ENCODE data around the gene C19orf38.
"Not testable (repeated sequence)": the region's sequence is repeated elsewhere in the genome, so short reads cannot be mapped to it uniquely, and the experiment has no call there.

Gene C19orf38

DNA sequence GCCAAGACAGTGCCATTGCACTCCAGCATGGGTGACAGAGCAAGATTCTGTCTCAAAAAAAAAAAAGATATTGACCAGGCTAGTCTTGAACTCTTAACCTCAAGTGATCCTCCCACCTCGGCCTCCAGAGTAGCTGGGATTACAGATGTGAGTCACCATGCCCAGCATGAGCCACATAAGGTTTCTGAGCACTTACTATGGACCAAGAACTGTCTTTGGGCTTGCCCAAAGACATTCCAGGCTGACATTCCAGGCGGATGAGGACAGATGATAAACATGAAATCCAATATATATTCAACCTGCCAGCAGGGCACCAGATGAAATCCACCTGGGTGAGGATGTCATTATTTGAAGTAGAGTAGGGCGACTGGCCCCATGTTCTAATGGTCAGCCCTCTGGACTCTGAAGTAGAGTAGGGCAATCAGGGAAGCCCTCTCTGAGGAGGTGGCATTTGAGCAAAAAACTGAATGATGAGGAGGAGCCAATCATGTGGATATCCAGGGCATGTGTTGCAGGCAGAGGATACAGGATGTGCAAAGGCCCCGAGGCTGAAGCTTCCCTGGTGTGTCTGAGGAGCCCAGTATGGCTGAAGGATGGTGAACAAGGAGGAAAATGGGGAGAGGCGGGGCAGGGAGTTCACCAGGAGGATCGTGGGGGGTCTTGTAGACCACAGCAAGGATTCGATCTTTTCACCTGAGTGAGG is 4.0 kb downstream of the C19orf38 start:
- no peak for DNase-seq

DNA sequence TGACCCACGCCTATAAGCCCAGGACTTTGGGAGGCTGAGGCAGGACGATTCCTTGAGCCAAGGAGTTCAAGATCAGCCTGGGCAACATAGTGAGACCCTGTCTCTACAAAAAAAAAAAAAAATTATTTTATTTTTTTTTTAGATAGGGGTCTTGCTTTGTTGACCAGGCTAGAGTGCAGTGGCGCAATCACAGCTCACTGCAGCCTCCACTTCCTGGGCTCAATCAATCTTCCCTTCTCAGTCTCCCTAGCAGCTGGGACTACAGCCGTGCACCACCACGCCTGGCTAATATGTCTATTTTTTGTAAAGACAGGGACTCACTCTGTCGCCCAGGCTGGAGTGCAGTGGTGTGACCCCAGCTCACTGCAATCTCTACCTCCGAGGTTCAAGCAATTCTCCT is 4.7 kb downstream of the C19orf38 start:
- no peak for DNase-seq

DNA sequence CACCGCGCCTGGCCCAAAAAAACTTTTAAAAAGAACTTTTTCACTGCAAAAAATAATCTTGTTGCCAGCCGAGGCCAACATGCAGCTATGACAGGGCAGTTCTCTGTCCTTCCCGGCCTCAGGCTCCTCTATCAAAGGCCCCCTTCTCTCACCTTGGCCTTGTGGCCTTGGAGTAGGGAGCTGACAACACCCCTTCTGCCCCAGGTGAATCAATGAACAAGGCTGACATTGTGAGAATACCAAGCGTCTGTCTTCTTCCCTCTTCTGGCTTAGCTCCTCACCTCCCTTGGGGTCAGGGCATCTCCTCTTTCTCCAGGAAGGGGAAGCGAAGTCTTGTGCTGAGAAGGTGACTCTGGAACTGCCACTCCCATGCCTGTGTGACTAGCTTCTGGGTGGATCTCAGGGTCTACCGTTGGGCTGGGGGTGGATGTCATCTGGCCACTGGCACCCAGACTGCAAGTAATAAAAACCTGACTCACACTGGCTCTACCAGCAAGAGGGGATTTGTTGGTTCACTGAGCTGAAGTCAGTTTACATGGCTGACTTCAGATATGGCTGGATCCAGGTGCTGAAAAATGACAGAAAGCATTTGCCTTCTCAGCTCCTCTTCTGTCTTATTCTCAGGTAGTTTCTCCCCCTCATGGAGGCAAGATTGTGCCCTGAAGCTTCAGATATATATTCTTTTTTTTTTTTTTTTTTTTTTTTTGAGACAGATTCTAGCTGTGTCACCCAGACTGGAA is 6.3 kb downstream of the C19orf38 start:
- DNase-seq: no peak

DNA sequence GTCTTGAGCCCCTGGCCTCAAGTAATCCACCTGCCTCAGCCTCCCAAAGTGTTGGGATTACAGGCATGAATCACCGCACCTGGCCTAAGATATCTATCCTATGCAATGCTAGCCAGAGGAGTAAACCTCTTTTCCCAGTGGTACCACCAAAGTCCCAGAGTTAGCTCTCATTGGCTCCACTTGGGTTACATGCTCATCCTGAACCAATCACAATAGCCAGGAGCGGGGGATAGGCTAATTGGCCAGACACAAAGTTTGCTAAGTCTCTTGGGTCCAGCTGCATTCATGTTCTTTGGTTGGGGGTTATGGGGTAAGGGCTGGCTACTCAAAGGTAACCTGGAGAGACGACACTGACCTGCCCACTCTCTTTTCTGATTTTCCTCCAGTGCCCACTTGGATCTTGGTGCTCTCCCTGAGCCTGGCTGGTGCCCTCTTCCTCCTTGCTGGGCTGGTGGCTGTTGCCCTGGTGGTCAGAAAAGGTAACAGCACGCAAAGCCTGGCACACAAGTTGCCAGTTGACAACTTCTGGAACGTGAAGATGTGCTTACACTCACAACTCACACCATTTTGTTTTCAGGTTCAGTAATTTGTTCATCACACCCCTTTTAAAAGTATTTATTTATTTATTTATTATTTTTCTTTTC is 7.8 kb downstream of the C19orf38 start:
- DNase-seq: no peak

DNA sequence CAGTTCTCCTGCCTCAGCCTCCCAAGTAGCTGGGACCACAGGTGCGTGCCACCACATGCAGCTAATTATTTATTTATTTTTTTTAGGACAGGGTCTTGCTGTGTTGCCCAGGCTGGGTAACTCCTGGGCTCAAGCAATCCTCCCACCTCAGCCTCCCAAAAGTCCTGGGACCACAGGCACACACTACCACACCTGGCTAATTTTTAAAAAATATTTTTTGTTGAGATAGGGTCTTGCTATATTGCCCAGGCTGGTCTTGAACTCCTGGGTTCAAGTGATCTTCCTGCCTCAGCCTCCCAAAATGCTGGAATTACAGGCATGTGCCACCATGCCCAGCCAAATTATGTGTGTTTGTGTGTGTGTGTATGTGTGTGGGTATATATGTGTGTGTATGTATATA is 8.7 kb downstream of the C19orf38 start:
- not testable (repeated sequence) for DNase-seq

DNA sequence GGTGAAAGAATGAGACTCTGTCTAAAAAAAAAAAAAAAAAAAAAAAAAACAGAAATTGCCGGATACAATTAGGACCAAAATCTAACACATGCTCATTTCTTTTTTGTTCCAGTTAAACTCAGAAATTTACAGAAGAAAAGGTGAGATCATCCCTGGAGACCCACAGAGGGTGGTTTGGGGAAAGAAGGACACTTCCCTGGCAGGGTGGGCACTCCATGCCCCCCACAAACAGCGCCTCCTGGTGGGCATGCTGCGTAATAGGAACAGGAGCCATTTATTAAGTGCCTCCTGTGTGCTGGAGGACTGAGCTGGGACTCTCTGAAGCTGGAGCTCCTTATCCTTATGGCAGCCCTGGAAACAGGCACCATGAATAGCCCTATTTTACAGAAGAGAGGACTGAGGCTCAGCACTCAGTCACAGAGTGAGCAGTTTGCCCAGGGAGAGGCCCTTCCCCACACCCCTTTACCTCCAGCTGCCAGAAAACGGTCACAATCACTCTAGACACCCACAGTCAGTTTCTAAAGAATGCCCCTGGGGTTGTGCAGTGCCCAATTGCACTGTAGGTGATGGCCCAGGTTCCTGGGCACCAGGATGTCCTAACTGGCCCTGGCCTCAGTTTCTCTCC is 10.1 kb downstream of the C19orf38 start:
- no peak for DNase-seq

DNA sequence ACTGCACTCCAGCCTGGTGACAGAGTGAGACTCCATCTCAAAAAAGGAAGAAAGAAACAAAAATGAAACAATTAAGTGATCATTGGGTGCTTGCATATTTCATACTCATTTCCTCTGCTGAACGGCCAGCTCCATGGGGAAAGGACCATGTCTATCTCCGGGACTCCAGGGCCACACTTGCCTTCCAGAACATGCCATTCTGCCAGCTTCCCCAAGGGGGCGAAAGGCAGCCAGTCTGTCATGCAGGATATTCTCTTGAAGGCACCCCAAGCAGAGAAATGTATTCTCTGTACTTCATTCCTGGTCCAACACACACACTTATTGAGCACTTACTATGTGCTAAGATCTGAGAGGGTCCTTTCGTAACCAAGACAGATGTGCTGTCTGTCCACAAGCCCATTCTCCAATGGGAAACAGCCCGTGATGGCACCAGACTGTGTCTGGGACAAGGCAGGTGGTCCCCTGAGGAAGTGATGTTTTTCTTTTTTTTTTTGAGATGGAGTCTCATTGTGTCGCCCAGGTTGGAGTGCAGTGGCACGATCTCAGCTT is 13.0 kb downstream of the C19orf38 start:
- no peak for DNase-seq

DNA sequence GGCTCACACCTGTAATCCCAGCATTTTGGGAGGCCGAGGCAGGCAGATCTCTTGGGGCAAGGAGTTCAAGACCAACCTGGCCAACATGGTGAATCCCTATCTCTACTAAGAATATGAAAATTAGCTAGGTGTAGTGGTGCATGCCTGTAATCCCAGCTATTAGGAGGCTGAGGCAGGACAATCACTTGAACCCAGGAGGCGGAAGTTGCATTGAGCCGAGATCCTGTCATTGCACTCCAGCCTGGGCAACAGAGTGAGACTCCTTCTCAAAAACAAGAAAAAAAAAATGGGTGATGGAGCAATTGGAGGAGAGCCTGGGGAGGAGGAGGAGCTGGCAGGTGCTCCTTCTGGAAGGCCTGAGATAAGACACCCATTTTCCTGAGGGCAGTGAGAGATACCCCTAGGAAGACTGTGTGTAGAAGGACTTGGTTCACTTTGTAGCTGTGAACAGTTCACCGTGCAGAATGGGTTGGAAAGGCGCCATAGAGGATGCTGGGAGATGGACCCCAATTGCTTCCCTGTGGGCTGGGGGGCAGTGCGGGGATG is 14.4 kb downstream of the C19orf38 start:
- no peak for DNase-seq

DNA sequence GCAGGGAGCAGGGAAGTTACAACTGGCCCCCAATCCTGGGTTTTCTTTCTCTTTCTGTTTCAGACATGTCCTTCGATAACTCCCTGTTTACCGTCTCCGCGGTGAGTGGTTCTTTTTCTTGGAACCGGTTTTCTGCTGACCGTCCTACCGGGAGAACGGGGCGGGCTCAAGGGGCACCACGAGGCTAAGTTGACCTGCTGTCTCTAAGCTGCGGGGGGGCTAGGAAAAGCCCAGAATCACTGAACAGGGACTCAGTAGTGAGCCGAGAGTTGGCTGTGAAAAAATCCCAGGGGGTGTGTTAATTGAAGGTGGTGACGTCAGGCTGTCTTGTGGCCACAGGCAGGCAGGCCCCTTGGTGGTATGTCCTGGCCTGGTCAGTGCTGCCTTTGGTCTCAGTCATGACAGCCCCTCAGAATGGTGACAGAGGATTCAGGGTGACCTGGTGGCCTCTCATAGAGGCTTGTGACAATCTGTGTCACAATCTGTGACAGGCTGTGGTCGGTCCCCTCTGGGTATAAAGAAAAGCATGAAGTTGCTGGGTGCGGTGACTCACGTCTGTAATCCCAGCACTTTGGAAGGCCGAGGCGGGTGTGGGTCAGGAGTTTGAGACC is 15.0 kb downstream of the C19orf38 start:
- DNase-seq: no peak

DNA sequence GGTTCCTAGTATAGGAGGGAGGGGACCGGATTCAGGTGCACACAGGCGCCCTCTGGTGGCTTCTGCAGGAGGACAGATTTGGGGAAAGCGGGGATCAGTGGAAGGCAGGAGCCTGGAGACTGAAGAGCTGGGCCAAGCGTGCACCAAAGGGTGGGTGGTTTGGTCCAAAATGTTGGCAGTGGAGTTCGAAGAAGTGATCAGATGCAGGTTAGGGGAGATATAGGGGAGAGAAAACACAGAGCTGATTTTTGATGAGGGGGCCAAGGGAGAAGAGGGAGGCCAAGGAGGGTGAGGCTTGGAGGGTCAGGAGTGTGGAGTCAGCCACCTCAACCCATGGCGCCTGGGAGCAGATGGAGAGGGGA is 16.3 kb downstream of the C19orf38 start:
- DNase-seq: peak; percentile 85

DNA sequence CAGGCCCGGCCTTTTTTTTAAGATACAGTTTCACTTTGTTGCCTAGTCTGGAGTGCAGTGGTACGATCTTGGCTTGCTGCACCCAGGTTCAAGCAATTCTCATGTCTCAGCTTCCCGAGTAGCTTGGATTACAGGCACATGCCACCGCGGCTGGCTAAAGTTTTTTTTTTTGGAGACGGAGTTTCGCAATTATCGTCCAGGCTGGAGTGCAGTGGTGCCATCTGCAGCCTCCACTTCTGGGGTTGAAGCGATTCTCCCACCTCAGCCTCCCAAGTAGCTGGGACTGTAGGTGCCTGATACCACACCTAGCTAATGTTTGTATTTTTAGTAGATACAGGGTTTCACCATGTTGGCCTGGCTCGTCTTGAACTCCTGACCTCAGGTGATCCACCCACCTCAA is 18.3 kb downstream of the C19orf38 start:
- no peak for DNase-seq

DNA sequence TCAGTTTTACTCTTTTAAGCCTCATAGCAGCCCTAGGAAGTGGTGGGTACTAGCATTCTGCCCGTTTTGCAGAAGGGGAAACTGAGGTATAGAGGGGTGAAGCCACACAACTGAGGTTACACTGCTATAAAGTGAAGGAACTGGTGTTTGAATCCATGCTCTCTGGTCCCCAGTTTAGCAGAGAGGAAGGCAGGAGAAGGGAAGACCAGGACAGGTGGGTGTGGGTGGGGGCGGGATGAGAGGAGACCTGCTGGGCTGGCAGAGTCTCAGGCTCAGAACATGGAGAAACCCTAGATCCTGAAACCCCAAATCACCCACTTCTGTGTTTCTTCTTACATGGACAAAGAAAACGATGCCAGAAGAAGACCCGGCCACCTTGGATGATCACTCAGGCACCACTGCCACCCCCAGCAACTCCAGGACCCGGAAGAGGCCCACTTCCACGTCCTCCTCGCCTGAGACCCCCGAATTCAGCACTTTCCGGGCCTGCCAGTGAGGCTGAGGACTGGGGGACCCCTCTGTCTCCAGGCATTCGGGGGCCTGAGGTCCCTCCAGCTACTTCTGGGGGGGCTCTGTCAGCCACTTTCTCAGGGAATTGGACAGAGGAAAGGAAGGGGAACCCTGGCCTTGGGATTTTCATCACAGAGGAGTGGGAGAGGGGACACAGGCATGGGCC is 20.8 kb downstream of the C19orf38 start:
- DNase-seq: no peak

DNA sequence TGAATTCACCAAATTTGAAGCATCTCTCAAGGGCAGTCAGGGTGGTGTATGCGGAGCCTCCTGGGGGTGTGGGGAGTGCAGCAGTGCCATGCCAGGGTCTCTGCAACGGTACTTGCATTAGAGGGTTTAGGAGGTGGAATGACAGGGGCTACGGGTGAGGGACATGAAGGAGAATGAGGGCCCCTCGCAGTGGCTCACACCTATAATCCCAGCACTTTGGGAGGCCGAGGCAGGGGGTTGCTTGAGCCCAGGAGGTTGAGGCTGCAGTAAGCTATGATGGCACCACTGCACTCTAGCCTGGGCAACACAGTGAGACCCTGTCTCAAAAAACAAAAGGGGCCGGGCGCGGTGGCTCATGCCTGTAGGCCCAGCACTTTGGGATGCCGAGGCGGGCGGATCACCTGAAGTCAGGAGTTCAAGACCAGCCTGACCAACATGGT is 21.7 kb downstream of the C19orf38 start:
- DNase-seq: not testable (repeated sequence)

DNA sequence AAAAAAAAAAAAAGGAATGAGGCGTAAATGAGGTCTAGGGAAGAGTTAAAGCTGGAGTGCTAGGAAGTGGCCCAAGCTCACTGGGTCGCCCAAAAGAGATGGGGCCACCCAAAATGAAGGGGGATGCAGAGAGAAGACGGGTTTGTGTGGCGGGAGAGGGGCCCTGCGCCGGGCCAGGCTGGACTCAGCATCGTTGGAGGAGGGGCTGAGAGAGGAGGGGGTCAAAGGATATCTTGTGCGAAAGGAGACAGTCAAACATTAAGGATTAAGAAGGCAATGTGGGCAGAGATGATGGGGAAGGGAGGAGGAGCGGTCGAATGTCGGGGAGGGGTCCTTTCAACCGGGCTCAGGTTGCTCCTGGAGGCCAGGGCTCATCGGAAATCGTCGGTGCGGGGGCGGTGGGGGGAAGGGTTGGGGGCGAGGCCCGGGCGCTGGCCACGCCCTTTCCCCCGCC is 22.3 kb downstream of the C19orf38 start:
- no peak for DNase-seq

DNA sequence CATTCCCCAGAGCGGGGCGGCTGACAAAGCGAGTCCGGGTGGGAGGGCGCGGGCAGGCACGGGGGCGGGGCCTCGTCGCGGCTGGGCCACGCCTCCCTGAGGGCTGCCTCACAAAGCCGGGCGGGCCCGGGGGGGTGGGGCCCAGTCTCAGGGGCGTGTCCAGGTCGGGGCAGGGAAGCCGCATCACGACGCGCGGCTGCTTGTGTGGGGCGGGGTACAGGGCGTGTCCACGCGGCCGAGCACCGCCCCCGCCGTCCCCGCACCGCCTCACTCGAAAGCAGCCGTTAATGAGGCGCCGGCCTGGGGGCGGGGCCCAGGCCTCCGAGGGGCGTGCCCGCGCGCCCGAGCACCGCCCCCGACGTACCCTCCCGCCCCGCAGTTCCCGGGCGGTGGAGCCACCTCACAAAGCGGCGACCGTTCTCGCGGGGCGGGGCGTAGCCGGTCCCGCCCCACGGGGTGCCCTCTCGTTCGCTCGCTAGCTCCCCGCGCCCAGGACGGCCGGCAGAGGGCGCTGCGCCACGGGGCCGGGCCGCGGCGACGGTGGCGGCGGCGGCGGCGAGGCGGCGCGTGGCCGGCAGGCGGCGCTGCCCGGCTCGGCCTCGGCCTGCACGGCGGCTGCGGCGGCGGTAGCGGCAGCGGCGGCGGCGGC is 22.9 kb downstream of the C19orf38 start, which contains the start of gene CARM1:
CARM1 (plus strand) TSS at position 599 of the 649 bp plus-strand sequence. CDS start 150 bp downstream, outside the sequence.
- DNase-seq: peak; percentile 100

DNA sequence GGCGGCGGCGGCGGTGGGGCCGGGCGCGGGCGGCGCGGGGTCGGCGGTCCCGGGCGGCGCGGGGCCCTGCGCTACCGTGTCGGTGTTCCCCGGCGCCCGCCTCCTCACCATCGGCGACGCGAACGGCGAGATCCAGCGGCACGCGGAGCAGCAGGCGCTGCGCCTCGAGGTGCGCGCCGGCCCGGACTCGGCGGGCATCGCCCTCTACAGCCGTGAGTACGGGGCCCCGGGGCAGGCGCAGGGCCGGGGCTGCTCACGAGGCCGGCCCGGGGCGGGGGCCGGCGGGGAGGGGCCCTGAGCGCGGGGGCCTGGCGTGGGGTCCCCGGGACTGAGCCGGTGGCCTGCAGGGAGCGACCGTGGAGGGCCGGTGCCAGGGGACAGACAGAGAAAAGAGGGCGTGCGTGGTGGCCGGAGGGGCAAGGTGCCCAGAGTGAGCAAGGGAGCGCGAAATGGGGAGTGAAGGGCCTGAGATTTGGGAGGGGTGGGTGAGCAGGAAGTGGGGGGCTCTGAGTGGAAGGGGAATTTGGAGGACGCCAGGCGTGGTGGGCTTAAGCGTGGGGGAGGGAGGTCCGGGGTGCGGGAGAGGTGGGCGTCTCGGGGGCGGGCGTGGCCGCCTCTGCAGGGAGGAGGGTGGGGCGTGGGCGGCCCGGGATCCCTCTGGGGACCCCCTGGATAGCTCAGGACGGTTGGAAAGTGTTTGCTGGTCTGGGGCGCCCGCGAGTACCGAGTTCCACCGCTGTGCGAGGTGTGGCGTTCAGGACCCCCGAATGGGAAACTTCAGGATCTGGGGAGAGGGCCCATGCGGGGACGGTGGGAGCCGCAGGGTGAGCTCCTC is 23.7 kb downstream of the C19orf38 start:
- DNase-seq: peak; percentile 78

DNA sequence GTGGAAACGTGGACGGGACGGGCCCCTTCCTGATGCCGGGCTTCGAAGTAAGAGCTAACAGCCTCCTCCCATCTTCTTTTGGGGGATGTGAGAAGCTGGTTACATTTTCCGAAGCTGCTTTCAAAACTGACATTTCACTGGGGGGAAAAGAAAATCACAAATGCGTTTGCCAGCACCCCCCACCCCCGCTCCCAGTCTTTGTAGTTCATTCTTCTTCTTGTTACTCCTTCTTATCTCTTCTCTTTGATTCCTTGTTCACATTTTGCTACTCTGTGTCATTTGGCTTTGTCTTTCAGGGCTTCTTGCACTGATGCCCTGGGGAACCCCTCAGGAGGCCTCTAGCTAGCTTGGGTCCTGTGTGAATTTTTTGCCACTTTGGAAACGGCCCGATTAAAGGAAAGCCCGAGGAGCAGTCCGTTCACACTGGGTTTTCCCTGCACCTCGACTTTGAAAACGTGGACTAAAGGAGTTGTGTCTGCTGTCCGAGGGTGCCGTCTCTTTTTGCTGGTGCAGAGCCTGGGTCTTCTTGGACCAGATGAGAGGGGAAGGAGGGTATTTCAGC is 24.4 kb downstream of the C19orf38 start:
- DNase-seq: no peak

DNA sequence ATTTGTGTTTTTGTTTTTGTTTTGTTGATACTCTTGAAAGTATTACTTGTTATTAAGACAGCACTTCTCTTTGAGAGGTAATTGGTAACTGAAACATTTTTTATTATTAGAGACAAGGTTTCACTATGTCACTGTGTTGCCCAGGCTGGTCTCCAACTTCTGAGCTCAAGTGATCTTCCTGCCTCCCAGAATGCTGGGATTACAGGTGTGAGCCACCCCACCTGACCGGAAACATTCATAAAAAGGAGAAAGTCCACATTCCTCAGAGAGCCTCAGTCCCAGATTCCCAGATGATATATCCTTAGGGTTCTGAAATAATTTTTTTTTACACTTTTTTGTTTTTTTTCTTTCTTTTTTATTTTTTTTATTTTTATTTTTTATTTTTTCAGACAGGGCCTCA is 25.8 kb downstream of the C19orf38 start:
- DNase-seq: no peak

DNA sequence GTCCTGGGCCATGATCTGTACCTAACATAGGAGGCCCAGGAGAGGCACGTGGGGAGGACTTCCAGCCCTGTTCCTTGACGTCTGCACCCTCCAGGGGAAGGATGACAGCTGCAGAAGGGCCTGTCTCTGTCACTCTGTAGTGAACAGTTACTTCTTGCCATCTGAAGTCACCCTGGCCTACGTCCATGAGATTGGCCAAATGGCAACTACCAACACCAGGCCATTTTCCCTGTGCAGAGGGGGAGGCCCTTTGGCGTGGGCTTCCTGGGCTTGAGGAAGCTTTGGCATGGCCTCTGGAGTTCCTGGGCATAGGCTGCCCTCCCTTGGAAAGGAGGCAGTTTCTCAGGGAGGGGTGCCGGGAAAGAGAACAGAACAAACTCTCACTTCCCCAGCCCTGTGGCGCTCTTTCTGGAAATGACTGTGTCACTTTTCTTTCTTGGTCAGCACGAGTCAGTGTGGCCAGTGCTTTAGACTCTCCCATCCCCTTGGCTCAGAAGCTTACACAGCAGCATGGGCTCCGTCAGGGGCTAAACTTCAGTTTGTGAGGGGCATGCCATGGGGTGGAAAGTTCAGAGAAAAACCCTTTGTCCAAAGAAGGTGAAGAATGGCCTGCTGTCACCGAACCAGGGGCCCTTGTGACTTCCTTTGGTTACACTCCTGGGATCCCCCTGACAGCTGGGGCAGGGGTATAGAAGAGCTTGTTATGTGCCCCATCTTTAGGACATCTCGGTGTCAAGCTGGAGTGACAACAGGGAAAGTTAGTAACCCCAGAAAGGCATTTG is 28.4 kb downstream of the C19orf38 start:
- no peak for DNase-seq

Data from left hindlimb (tissue), 1 donor.